Stimulated activated CD4-positive, alpha-beta T cell treated with anti-CD3 and anti-CD28 coated beads, Interleukin-4, amount 100 ng/mL, for 4 hours (primary cell): ENCODE results near the gene GALNT9.
"Not testable (repeated sequence)": the region's sequence is repeated elsewhere in the genome, so short reads cannot be mapped to it uniquely, and the experiment has no call there.

Experiments used
- DNase-seq, 2 experiments: peaks; one replicate each; pipeline ENCODE4 v3.0.0-alpha.2; 2020

The GALNT9 gene

GRCh38 chr12:132263451-132264049, 65.8 kb downstream of the GALNT9 start:
- DNase-seq = no peak

- DNase-seq = no peak
Measured at GRCh38 chr12:132263061-132263360, 66.4 kb downstream of the GALNT9 start.

GRCh38 chr12:132262256-132263060, 66.9 kb downstream of the GALNT9 start:
- DNase-seq = no peak

DNA sequence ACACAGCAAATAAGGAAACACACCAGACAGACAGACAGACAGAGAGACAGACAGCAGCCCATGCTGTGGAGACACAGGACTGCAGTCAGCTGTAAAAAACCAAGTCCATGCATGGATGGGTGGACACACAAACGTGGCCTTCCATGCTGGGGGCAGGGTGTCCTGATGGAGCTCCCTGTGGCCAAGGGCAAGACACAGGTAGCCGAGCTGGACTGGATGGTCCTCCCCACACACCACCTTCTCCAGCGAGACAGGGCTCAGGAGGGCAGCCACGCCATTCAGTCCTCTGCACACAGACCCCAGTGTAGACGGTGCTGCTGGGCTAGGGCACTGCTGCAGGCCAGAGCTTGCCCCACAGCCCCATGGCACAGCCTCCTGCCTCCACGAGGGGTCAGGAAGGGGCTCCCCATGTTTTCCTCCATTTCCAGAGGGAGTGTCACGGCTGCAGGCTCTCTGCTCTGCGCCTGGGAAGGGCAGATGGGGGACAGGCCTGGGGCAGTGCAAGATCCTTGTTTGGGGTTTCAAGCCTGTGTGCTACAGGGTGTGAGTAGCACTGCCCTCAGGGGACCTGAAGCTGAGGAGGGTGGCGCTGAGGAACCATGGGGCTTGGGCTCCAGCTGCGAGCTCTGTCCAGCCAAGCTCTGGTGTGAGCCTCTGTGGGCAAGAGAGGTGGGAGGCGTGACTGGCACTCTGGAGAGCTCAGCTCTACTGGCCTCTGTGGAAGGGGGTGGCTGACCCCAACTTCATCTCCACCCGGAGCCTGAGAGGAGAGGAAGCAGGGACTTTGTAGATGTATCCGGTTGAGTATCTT, 67.9 kb downstream of the GALNT9 start:
- no peak for DNase-seq

GRCh38 chr12:132260721-132261120, 68.7 kb downstream of the GALNT9 start:
- DNase-seq = no peak

DNA sequence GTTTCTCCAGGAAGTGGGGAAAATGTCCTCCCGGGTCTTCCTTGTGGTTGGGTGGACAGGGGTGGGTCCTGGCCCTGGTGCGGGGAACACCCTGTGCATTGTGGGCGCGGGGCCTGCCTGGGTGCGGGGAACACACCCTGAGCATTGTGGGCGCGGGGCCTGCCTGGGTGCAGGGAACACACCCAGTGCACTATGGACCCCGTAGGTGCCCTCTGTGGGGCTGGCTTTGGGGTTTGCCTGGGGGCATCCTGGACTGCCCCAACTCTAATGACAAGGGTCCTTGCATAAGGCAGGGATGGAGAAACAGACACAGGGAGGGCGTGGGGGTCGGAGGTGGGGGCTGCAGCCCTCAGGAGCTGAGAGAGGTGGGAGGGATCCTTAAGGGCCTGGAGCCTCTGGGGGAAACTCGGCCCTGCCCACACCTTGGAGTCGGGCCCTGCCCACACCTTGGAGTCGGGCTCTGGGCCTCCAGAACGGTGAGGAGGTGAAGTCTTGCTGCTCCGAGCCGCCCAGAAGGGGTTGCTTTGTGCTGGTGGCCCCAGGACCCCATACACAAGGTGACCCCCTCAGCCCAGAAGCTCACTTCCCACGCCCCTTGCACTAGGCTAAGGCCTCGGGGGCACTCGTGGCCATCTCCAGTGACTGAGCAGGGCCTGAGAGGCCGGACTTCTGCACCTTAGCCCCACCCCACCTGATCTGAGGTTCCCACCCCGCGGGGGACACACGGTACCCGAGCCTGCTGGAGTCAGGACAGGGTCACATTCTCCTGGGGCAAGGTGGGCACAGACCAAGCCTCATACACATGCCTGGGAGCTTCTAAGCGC, 69.3 kb downstream of the GALNT9 start:
- no peak for DNase-seq

GRCh38 chr12:132259364-132259871, 70.0 kb downstream of the GALNT9 start:
- no peak for DNase-seq

DNA sequence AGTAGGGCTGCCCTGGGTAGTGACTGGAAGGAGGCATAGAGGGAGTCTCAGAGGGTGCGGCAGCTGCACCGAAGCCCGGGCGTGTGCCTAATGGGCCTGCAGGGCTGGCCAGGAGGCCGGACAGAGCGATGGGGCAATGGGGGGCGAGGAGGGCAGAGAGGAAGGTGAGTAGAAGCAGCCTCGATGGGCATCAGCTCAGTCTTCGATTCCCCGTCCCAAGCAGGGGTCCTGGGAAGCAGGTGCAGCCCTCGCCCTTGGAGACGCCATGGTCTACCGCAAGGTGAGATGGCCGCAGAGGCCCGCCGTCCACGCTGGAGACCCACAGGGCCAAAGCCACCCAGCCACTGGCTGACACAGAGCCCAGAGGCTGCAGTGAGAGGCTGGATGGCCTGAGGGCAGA, 70.8 kb downstream of the GALNT9 start:
- no peak for DNase-seq

DNA sequence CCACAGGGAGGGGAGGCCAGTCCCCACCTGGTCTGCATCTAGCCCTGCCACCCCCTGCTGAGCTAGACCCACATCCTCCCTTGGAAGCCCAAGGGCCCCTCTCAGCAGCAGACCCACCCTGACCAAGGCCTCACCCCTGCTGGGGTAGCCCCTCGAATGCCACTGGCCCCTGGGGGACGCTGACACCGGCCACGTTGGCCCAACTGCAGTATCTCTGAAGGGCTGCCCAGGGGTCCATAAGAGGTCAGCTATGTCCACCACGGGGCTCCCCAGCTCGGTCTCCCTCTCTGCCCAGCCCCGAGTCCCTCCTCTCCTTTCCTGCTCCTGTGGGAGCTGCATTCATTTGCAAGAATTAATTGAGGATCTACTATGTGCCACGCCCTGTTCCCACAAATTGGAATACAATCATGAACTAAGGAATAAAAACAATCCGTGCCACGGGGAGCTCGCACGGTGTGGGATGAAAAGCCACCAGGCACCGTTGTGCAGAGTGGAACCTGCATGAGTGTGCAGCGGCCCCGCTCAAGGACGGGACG, 71.4 kb downstream of the GALNT9 start:
- no peak for DNase-seq

- DNase-seq = no peak
Measured at GRCh38 chr12:132257206-132257954, 72.0 kb downstream of the GALNT9 start.

GRCh38 chr12:132256646-132257045, 72.7 kb downstream of the GALNT9 start:
- no peak for DNase-seq

DNA sequence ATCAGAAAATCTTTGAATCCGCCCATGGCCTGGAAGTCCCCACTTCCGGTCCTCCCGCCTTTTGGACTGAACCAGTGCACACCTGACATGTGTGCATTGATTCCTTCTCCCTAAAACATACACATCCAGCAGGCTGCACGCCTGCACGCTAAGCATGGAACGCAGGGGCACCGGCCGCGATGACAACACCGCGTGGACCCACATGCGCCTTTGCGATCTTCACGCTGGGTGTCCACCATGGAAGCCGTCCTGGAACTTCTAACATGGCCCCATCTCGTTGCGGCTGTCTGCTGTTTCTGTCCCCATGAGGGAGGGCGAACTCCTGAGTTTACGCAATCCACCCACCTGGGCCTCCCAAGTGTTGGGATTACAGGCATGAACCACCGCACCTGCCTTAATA, 73.7 kb downstream of the GALNT9 start:
- no peak for DNase-seq

GRCh38 chr12:132253698-132254480, 75.5 kb downstream of the GALNT9 start:
- DNase-seq = no peak

DNA sequence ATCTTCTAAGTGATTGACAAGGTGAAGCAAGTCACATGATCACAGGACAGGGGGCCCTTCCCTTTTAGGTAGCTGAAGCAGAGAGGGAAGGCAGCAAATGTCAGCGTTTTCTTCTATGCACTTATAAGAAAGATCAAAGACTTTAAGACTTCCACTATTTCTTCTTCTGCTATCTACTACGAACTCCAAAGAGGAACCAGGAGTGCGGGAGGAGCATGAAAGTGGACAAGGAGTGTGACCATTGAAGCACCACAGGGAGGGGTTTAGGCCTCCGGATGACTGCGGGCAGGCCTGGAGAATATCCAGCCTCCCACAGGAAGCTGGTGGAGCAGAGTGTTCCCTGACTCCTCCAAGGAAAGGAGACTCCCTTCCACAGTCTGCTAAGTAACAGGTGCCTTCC, 76.4 kb downstream of the GALNT9 start:
- not testable (repeated sequence) for DNase-seq

DNA sequence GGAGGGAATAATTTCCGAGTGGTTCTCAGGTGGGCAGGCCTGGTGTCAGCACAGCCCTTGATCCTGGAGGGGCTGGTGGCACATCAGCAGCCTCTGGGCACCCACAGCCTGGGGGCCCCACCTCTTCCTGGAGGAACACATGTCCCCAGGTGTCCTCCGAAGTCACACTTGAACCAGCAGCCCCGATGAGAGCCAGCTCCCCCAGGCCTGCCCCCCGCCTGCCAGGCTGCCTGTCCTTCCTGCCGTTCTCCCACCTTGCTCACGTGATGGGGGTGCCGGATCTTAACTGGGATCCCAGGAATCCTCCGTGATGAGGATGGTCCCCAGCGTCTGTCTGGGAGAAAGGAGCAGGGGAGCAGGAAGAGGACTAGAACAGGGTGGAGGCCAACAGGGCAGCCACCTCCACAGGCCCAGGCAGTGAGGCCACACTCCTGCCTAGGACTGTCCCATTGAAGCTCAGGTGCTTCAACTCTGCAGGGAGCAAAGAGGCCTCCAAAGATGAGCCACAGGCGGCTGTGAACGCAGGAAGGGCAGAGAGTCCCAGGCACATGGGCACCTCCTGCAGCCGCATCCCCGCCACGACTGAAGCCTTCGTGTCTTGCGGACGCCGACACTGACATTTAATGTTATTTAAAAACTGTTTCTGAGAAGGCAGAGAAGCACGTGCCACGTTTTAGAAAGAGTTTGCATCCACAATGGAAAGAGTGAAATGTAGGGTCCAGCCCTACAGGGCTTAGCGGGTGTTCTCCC, 77.5 kb downstream of the GALNT9 start:
- DNase-seq = no peak

DNA sequence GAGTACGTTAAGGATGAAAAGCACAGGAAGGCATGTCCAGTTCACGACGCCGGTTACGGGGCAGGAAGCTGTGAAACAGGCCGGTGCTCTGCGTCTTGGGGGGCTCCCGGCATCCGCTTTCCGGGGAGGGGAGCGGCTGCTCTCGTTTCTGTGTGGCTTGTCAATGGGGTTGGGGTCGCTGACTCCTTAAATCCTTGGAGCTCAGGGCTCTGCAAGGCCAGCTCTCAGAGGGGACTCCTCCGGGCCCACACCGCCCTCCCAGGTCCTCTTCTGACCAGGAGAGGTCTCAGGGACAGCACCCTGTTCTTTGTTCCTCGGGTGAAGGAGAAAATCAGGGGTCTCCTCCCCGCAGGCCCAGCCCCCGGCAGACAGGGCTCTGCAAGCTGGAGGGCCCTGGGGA, 78.1 kb downstream of the GALNT9 start:
- no peak for DNase-seq

DNA sequence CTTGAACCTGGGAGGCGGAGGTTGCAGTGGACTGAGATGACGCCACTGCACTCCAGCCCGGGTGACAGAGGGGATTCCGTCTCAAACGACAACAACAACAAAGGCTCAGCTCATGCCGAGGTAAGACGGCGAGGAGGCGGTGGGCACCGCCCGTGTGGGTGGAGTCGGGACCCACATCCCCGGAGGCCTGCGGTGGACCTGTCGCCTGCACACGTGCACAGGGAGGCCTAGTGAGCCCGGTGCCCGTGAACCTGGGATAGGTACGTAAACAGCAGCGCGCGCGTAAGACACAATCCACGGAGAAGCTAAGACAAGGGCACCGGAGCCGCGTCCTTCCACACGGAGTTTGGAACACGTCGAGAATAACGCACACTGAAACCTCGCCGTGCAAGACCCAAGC, 78.7 kb downstream of the GALNT9 start:
- DNase-seq = no peak

DNA sequence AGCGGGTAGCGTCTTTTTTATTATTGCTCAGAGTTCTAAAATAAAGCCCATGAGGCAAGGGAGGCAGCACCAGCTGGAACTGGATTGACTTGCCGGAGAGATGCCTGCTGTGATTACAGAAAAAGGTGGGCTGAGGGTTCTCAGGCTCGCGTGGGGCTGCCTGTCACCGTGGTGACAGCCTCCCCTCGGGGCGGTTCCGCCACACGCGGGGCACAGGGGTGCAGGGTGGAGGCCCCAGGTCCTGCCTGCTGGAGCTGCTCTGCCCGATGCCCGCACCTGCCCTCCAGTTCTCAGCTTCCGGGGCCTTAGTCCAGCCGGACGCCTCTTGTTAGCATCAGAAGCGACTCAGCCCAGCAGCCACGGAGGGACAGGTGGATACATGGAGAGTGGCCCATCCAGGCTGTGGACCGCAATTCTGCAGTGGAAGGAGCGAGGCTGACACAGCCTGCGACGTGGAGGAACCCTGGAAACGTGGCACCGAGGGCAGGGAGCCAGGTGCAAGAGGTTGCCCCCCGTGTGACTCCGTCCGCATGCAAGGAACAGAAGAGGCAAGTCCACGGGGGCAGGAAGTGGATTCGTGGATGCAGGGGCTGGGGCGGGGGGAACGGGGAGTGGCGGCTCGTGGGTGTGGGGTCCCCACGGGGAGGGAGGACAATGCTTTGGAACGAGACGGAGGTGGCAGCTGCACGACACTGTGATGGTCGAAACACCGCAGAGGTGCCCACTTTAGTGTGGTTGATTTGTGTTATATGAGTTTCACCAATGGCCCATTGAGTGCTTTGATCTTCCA, 79.5 kb downstream of the GALNT9 start:
- DNase-seq = no peak

GRCh38 chr12:132248453-132249167, 80.8 kb downstream of the GALNT9 start:
- no peak for DNase-seq
